CD4-positive, alpha-beta T cell treated with Interleukin-12 subunit alpha and Interleukin-12 subunit beta, for 1 hour (primary cell): ENCODE data around the gene ARID3C.

Experiments used
- DNase-seq: peaks from one replicate; pipeline ENCODE4 v3.0.0-alpha.2; 2020

The ARID3C gene

GRCh38 chr9:34628656-34629490, at the start of gene ARID3C:
TSS of gene ARID3C (minus strand) at chr9:34629066. CDS start at chr9:34628014, 1,052 bp downstream.
- peak; percentile 53 for DNase-seq

- DNase-seq, result no peak
These were observed 47.0 kb upstream of the ARID3C start for GRCh38 chr9:34675869-34676268.

DNA sequence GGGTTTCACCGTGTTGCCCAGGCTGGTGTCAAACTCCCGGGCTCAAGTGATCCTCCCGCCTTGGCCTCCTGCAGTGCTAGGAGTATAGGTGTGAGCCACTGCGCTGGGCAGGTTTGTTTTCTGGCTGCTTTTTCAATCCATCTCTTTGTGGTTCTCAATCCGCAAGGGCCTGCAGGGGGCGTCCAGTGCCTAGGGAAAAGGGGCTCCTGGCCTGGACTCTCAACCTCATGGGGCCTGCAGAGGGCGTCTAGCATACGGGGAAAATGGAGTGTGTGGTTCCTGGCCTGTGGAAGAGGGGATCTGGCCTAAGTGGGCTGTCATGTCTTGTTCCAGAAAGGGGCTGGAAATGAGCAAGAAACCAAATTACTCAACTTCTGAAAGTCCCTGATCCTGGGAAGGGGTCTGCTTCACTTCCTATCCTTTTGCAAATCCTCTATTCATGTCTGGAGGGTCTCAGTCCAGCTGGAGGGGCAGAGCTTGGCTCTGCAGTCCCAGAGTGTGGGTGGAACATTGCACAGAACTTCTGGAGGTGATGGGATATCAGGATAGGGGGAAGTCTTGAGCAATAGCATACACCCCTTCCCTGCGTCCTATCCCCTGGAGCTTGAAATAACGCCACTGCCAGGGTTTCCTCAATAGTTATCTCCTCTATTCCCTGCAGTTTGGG, 46.3 kb upstream of the ARID3C start:
- DNase-seq, result peak; percentile 59

- DNase-seq, result no peak
These were observed 45.6 kb upstream of the ARID3C start for GRCh38 chr9:34674440-34674839.

- no peak for DNase-seq
These were observed 42.4 kb upstream of the ARID3C start for GRCh38 chr9:34671307-34671706.

DNA sequence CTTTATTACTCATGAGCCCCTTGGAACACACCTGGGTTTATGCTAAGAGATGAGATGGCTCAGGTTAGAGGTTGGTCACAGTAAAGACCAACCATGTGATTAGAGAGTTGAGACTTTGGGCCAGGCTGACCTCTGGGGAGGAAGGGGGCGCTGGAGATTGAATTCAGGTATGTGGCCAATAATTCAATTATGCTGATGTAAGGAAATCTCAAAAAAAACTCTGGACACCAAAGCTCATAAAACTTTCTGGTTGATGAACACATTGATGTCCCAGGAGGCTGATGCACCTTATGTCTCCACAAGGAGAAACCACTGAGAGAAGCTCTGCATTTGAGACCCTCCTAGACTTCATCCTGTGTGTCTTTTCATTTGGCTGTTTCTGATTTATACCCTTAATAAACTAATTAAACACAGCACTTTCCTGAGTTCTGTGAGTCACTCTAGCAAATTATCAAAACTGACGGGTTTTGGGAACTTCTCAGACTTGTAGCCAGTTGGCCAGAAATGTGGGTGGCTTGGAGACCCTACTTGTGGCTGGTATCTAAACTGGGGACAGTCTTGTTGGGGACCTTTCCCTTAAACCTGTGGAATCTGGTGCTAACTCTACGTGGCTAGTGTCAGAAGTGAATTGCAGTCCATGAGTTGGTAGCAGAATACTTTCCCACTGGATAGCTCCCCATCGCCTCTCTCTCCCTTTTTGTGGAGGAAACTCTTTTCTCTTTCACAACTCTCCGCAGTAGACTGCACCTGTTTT, 41.1 kb upstream of the ARID3C start:
- DNase-seq, result no peak

DNA sequence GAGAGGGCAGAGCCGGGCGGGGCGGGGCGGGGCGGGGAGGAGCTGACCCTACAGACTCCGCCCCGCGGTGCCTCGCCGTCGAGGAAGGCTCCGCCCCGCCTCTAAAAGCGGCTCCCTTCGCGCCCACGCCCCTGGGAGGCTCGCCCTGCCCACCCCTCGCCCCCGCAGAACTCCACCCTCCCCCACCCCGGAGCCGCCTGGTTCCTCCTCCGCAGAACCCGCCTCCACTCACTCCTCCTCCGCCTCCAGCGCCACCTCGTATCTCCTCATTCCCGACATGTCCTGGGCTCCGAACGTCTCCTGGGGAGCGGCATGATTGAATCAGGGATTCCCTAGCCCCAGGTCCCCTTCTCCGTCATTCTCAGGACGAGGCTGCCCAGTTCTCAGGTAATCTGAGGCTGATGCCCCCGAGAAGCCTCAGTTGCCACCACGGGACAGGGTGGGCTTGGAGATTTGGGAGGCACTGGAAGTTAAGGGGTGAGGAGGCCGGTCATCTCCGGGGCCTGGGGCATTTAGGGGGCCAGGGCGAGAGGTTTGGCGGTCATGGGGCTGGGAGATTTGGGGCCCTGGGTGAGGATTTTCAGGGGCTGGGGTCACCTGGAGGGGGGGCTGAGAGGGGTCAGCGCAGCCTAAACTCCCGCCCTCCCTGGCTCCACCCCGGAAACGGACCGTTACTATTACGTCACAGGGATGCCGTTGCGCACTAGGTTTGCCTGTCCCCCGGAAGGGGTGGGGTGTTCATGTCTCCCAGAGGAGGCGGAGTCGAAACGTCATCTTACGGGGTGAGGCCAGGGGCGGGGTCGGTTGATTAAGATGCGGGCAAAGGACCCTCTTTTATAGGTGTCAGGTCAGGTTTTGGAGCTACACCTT, 36.8 kb upstream of the ARID3C start:
- peak; percentile 94 for DNase-seq

- no peak for DNase-seq
These were observed 36.2 kb upstream of the ARID3C start for GRCh38 chr9:34665067-34665380.

- peak; percentile 83 for DNase-seq
These were observed 35.6 kb upstream of the ARID3C start for GRCh38 chr9:34664281-34665066.

GRCh38 chr9:34663303-34663605, 34.4 kb upstream of the ARID3C start:
- DNase-seq, result peak; percentile 81

DNA sequence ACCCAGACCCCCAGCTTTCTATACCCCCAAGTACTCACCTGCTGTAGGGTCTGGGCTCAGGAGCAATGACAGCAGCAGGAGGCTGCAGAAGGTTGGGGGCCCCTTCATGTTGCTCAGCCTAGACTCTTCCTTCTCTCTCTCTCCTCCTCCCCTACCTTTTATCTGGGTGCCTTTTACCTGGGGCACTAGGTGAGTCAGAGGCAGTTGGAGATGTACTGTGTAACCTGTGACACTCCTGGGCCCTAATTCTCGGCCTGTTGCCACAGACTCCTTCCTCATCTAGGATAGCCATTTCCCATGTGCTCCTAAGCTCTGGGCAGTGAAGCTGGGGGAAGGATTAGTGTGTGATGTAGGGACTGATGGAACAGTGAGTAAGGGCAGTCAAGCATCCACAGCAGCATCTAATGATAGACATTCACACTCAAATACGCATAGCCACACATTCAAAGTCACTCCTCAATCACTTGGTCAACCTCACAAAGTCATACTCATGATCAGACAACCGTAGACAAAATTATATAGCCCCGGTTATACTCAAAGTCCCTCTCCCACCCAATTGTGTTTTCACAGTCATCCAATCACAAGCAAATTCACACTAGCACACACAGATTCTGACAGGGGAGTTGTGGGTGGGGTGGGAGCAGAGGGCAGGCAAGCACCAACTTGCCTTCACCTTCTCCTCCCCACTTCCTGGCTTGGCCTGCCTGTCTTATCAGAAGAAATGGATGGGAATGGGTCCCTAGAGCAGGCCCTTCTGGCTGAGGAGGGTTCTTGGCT, 33.8 kb upstream of the ARID3C start, which contains the start of gene CCL27:
Gene CCL27 (minus strand): TSS at position 132 of the 777 bp plus-strand sequence. CDS start 24 bp downstream, at position 108.
- peak; percentile 31 for DNase-seq

GRCh38 chr9:34659592-34660253, 30.9 kb upstream of the ARID3C start:
- DNase-seq, result no peak

- DNase-seq, result no peak
These were observed 29.6 kb upstream of the ARID3C start for GRCh38 chr9:34658461-34658860.

GRCh38 chr9:34656992-34657391, 28.1 kb upstream of the ARID3C start:
- DNase-seq, result no peak

GRCh38 chr9:34655394-34655793, 26.5 kb upstream of the ARID3C start:
- no peak for DNase-seq

- no peak for DNase-seq
These were observed 25.6 kb upstream of the ARID3C start for GRCh38 chr9:34654323-34655051.

DNA sequence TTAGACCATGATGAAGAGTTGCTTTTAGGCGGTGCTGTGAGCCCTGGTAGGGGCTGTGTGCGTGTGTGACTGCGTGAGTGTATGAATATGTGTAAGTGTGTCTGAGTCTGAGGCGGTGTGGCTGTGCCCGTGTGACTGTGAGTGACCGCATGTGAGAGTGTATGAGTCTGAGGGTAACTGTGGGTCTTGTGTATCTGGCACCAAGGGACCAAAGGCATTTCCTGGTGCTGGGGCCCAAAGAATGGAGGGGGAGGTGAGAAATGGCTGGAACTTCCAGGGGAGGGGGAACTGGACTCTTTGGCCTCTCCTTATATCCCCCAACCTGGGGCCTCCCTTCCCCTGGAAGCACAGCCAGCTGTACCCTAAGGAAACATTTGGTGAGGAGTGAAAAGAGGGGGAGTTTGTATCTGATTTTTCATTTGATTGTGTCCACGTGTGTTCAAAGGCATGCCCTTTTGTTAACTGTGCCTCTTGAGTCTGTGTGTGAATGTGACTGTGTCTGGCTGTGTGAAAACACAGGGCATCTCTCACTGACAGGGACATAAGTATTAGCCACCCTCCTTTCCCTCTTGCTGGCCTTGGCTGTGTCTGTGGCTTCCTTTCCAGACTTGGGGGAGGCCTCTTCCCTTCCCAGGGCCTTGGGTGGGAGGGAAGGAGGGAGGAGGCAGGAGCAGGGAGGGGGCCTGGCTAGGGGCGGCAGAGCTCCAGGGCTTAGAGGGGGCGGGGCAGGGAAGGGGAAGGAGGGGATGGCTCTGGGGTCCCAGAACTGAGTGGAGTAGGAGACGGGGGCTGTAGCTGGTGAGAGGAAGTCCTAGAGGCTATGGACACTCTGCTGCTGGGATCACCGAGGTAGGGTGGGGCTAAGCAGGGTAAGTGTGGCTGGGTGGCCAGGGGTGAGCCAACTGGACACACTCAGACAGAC, 24.5 kb upstream of the ARID3C start:
- no peak for DNase-seq

- no peak for DNase-seq
These were observed 23.7 kb upstream of the ARID3C start for GRCh38 chr9:34652602-34653000.
